ENCODE results near the gene DDX27. TPM values are rescaled to one million over a fixed set of nuclear protein-coding genes. Genes with fewer than 3 reads are reported as not detected.

Gene DDX27
- total RNA-seq (100 to 1,000 TPM; 116 to 126 TPM), total RNA-seq (90.4 to 259 (median 127) reads per million in 172 experiments)
- 44.3 TPM for polyA plus RNA-seq (2013, experiment 1 of 2)
- polyA plus RNA-seq (2013, experiment 2 of 2) = 45.2 TPM

- ChIA-PET CTCF (interaction anchor here (0.6 to 4.4 kb wide), 3 partner anchors 41 to 1690 kb away, joined by 3 to 52 read pairs (median 3); no protein-coding TSS in a partner anchor), POLR2A (interaction anchor here (0.5 to 1.7 kb wide), 15 partner anchors 9 to 182 kb away, joined by 3 to 33 read pairs (median 4); partner anchors contain the start of genes STAU1 and ZNFX1)
- ATAC-seq (ENCODE audit: poor library complexity) = peak; percentile 84
- no peaks in the 10 kb centered on the region for H3K9me3 Mint-ChIP-seq
- H3K4me3 ChIP-seq (ENCODE audit: low read length) = peak within 1 kb of the TSS; percentile 79
- H3K4me3 Mint-ChIP-seq = peak within 1 kb of the TSS; percentile 86
- peak; percentile 90 to 99 (median 96) for DNase-seq
- peak within 1 kb of the TSS; percentile 87 for H3K27ac Mint-ChIP-seq
- no peaks in the 10 kb centered on the region for H3K27me3 ChIP-seq (ENCODE audit: control insufficient read depth in 1 of 2, insufficient read depth in 2 of 2, low read length in 2 of 2)
- no peaks in the 10 kb centered on the region for H3K27me3 Mint-ChIP-seq
- H3K27ac ChIP-seq (ENCODE audit: low read depth in 1 of 2, low read length in 2 of 2) = peak within 1 kb of the TSS; percentile 85 to 91
- H3K4me1 ChIP-seq (ENCODE audit: insufficient read depth, low read length) = peaks cover 33% of the 10 kb centered on the region
- no peaks in the 10 kb centered on the region for H3K9me3 ChIP-seq (ENCODE audit: control insufficient read depth in 1 of 2, insufficient read depth in 1 of 2, low read length in 2 of 2)
- peaks cover 24% of the 10 kb centered on the region for H3K4me1 Mint-ChIP-seq (ENCODE audit: low read depth)
- H3K36me3 Mint-ChIP-seq (ENCODE audit: low read depth) = peaks cover 41% of the 10 kb centered on the region
- no peak for TF ChIP-seq CTCF (IDR thresholded peaks at IDR 0.05)
- intact Hi-C loops (cut with DNase I, micrococcal nuclease) = loop anchor here (1.0 to 5.0 kb wide), 5 partner anchors 32 to 1513 kb away; partner anchors contain the start of genes ZNFX1 (in 2 of the 2), CSE1L (in 1 of the 2) and PARD6B (in 1 of the 2)
- H3K36me3 ChIP-seq (ENCODE audit: insufficient read depth, low read length) = peaks cover 29% of the 10 kb centered on the region
These were observed at the start of gene DDX27 for GRCh38 chr20:49219091-49219923. TSS of gene DDX27 (plus strand) at chr20:49219416. CDS start at chr20:49219449, 33 bp downstream.

DNA sequence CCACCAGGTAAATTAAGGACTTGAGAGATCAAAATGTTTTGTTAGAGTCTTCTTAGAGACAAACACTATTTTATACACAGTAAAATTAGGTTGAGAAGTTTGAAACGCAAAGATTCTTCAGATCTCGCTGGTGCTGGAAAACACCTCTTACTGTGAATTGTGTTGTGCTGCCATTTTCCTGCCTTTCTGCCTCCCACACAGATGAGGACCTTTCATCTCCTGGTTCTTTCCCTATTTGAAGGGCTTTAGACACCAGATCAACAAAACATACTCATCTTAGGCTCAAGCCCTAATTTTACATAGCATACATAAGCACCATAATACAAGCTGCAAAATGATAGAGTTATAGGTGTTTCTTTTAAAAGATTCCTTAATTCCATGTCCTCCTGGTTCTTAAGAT is 49.7 kb upstream of the DDX27 start:
- TF ChIP-seq CTCF (IDR thresholded peaks at IDR 0.05) = no peak
- Histone ChIP-seq H3K9me3 (ENCODE audit: control insufficient read depth in 1 of 2, insufficient read depth in 1 of 2, low read length in 2 of 2) (no peaks in the 10 kb centered on the region), H3K27me3 (ENCODE audit: control insufficient read depth in 1 of 2, insufficient read depth in 2 of 2, low read length in 2 of 2) (no peaks in the 10 kb centered on the region), H3K4me3 (ENCODE audit: low read length) (no peak overlapping the region), H3K36me3 (ENCODE audit: insufficient read depth, low read length) (peaks cover 38% of the 10 kb centered on the region), H3K27ac (ENCODE audit: low read depth in 1 of 2, low read length in 2 of 2) (no peak overlapping the region), H3K4me1 (ENCODE audit: insufficient read depth, low read length) (peaks cover 12% of the 10 kb centered on the region)
- POLR2A ChIA-PET = no interaction called here
- CTCF ChIA-PET = no interaction called here
- Mint-ChIP-seq H3K27me3 (no peaks in the 10 kb centered on the region), H3K4me1 (ENCODE audit: low read depth) (peaks cover 78% of the 10 kb centered on the region), H3K36me3 (ENCODE audit: low read depth) (peaks cover 71% of the 10 kb centered on the region), H3K27ac (peak overlapping the region; percentile 40), H3K9me3 (no peaks in the 10 kb centered on the region), H3K4me3 (no peak overlapping the region)
- no peak for ATAC-seq (ENCODE audit: poor library complexity)
- DNase-seq = peak in 2 of 14 experiments; percentile 15 to 22
- intact Hi-C loops (cut with DNase I, micrococcal nuclease) = no loop called here

DNA sequence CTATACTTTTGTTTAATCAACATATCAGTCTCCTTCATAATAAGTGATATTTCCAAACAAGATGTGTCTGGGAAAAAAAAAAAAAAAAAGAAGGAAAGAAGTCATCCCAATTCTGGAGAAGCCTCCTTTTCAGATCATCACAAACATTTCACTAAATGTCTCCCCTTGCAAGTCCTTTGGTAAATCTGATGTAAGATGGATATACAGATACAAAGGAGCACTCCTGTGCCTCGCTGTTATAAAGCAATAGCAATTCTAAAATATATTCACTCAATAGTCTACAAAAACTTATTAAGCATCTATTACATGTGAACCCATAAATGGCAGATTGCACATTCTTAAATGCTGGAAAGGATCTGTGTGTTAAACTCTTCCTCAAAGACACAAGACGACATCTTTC is 48.5 kb upstream of the DDX27 start:
- Mint-ChIP-seq H3K9me3 (no peaks in the 10 kb centered on the region), H3K36me3 (ENCODE audit: low read depth) (peaks cover 70% of the 10 kb centered on the region), H3K4me3 (no peak overlapping the region), H3K27me3 (no peaks in the 10 kb centered on the region), H3K4me1 (ENCODE audit: low read depth) (peaks cover 76% of the 10 kb centered on the region), H3K27ac (peak overlapping the region; percentile 8)
- H3K27ac ChIP-seq (ENCODE audit: low read depth in 1 of 2, low read length in 2 of 2) = no peak overlapping the region
- no peak for ATAC-seq (ENCODE audit: poor library complexity)
- intact Hi-C loops (cut with DNase I, micrococcal nuclease) = no loop called here
- no peak for DNase-seq
- POLR2A ChIA-PET = no interaction called here
- TF ChIP-seq CTCF (IDR thresholded peaks at IDR 0.05) = no peak
- H3K4me3 ChIP-seq (ENCODE audit: low read length) = no peak overlapping the region
- no peaks in the 10 kb centered on the region for H3K9me3 ChIP-seq (ENCODE audit: control insufficient read depth in 1 of 2, insufficient read depth in 1 of 2, low read length in 2 of 2)
- H3K27me3 ChIP-seq (ENCODE audit: control insufficient read depth in 1 of 2, insufficient read depth in 2 of 2, low read length in 2 of 2) = no peaks in the 10 kb centered on the region
- CTCF ChIA-PET = no interaction called here
- peaks cover 12% of the 10 kb centered on the region for H3K4me1 ChIP-seq (ENCODE audit: insufficient read depth, low read length)
- H3K36me3 ChIP-seq (ENCODE audit: insufficient read depth, low read length) = peaks cover 30% of the 10 kb centered on the region
